HEK293 (cell line): Measurements from ENCODE around the gene GLIS1.

Experiments used
- CTCF ChIA-PET: fragments of 350-600 bp; formaldehyde crosslinking; extraction: SDS; loops from one replicate; lab custom pipeline; 2021; ENCODE audit warnings: antibody characterized with exemption; lab: Yijun Ruan, JAX
- POLR2A ChIA-PET: fragments of 300-600 bp; formaldehyde crosslinking; extraction: SDS; loops from one replicate; lab custom pipeline; 2020; ENCODE audit warnings: antibody characterized with exemption, inconsistent platforms; lab: Yijun Ruan, JAX
- H3K27ac ChIP-seq: fragments of 200-500 bp; sonication (Bioruptor generic); 2 replicates; pipeline ENCODE4 v1.5.1; 2014; ENCODE audit warnings: low read depth, low read length, control low read depth, inconsistent platforms; ENCODE audit errors: extremely low read depth
- H3K36me3 ChIP-seq, 2 experiments: fragments of 200-500 bp in 1 of 2; sonication (Bioruptor generic) in 1 of 2; 1 replicate in 1 of 2; 2 replicates in 1 of 2; pipeline ENCODE4 v1.5.1; 2014 to 2017; ENCODE audit warnings: inconsistent platforms in 2 of 2, low read length in 2 of 2; ENCODE audit not compliant: control insufficient read depth in 2 of 2, insufficient read depth in 1 of 2
- H3K4me1 ChIP-seq: fragments of 200-500 bp; sonication (Bioruptor generic); 2 replicates; pipeline ENCODE4 v1.5.1; 2014; ENCODE audit warnings: mild to moderate bottlenecking, low read length, inconsistent platforms; ENCODE audit not compliant: control insufficient read depth, insufficient read depth
- H3K4me3 ChIP-seq: 2 replicates; pipeline ENCODE4 v1.5.1; 2011; ENCODE audit warnings: low read depth, mild to moderate bottlenecking, control low read depth, low read length, moderate library complexity
- H3K9me3 ChIP-seq: fragments of 200-500 bp; sonication (Bioruptor generic); 2 replicates; pipeline ENCODE4 v1.5.1; 2014; ENCODE audit warnings: low read depth, low read length, inconsistent platforms; ENCODE audit not compliant: control insufficient read depth, insufficient read depth
- AEBP2 ChIP-seq: fragments of 450-650 bp; formaldehyde crosslinking; IDR thresholded peaks from 2 replicates; pipeline ENCODE4 v1.5.1; 2016; ENCODE audit warnings: missing biosample characterization, missing genetic modification characterization, borderline replicate concordance
- EGR2 ChIP-seq: fragments of 450-650 bp; formaldehyde crosslinking; IDR thresholded peaks from 2 replicates; pipeline ENCODE4 v1.5.1; 2016; ENCODE audit warnings: low read depth, missing biosample characterization, missing genetic modification characterization
- HOXC10 ChIP-seq: sonication (generic); formaldehyde crosslinking; IDR thresholded peaks from 2 replicates; pipeline ENCODE4 v1.8.1; 2023; ENCODE audit warnings: mild to moderate bottlenecking, missing genetic modification reagents
- KLF16 ChIP-seq: fragments of 450-650 bp; formaldehyde crosslinking; IDR thresholded peaks from 2 replicates; pipeline ENCODE4 v1.5.1; 2017; ENCODE audit warnings: missing biosample characterization, missing genetic modification characterization
- MZF1 ChIP-seq: fragments of 450-650 bp; formaldehyde crosslinking; IDR thresholded peaks from 2 replicates; pipeline ENCODE4 v1.5.1; 2017; ENCODE audit warnings: missing biosample characterization, missing genetic modification characterization, borderline replicate concordance
- OSR2 ChIP-seq: fragments of 450-650 bp; formaldehyde crosslinking; IDR thresholded peaks from 2 replicates; pipeline ENCODE4 v1.5.1; 2016; ENCODE audit warnings: missing biosample characterization, missing genetic modification characterization
- SALL2 ChIP-seq: fragments of 450-650 bp; formaldehyde crosslinking; IDR thresholded peaks from 2 replicates; pipeline ENCODE4 v1.5.0; 2017; ENCODE audit warnings: missing biosample characterization, mild to moderate bottlenecking, missing genetic modification characterization, borderline replicate concordance
- SCRT2 ChIP-seq: fragments of 450-650 bp; formaldehyde crosslinking; IDR thresholded peaks from 2 replicates; pipeline ENCODE4 v1.5.1; 2016; ENCODE audit warnings: missing biosample characterization, missing genetic modification characterization
- WT1 ChIP-seq: fragments of 450-650 bp; formaldehyde crosslinking; IDR thresholded peaks from 2 replicates; pipeline ENCODE4 v1.5.1; 2016; ENCODE audit warnings: missing biosample characterization, missing genetic modification characterization
- ZBTB17 ChIP-seq: fragments of 450-650 bp; formaldehyde crosslinking; IDR thresholded peaks from 2 replicates; pipeline ENCODE4 v1.5.1; 2016; ENCODE audit warnings: missing biosample characterization, missing genetic modification characterization
- ZBTB21 ChIP-seq: fragments of 450-650 bp; formaldehyde crosslinking; IDR thresholded peaks from 2 replicates; pipeline ENCODE4 v1.5.1; 2017; ENCODE audit warnings: missing biosample characterization, missing genetic modification characterization
- ZBTB49 ChIP-seq: fragments of 450-650 bp; formaldehyde crosslinking; IDR thresholded peaks from 2 replicates; pipeline ENCODE4 v1.5.1; 2016; ENCODE audit warnings: missing biosample characterization, missing genetic modification characterization, low read depth
- ZNF140 ChIP-seq: fragments of 450-650 bp; formaldehyde crosslinking; IDR thresholded peaks from 2 replicates; pipeline ENCODE4 v1.5.1; 2016; ENCODE audit warnings: missing biosample characterization, missing genetic modification characterization
- ZNF214 ChIP-seq: fragments of 450-650 bp; formaldehyde crosslinking; IDR thresholded peaks from 2 replicates; pipeline ENCODE4 v1.5.1; 2017; ENCODE audit warnings: missing biosample characterization, mild to moderate bottlenecking, missing genetic modification characterization, borderline replicate concordance
- ZNF26 ChIP-seq: fragments of 450-650 bp; formaldehyde crosslinking; IDR thresholded peaks from 2 replicates; pipeline ENCODE4 v1.5.1; 2016; ENCODE audit warnings: missing biosample characterization, missing genetic modification characterization
- ZNF302 ChIP-seq: fragments of 450-650 bp; formaldehyde crosslinking; IDR thresholded peaks from 2 replicates; pipeline ENCODE4 v1.5.1; 2016; ENCODE audit warnings: missing biosample characterization, missing genetic modification characterization, low read depth
- ZNF37A ChIP-seq: fragments of 450-650 bp; IDR thresholded peaks from 2 replicates; pipeline ENCODE4 v1.5.1; 2018; ENCODE audit warnings: missing biosample characterization, missing genetic modification characterization
- ZNF391 ChIP-seq: fragments of 450-650 bp; formaldehyde crosslinking; IDR thresholded peaks from 2 replicates; pipeline ENCODE4 v1.5.1; 2016; ENCODE audit warnings: low read depth, missing biosample characterization, missing genetic modification characterization, borderline replicate concordance
- ZNF423 ChIP-seq: fragments of 450-650 bp; formaldehyde crosslinking; IDR thresholded peaks from 2 replicates; pipeline ENCODE4 v1.5.1; 2016; ENCODE audit warnings: missing biosample characterization, missing genetic modification characterization
- ZNF426 ChIP-seq: fragments of 450-650 bp; formaldehyde crosslinking; IDR thresholded peaks from 2 replicates; pipeline ENCODE4 v1.5.1; 2017; ENCODE audit warnings: missing biosample characterization, missing genetic modification characterization, mild to moderate bottlenecking, inconsistent platforms, moderate library complexity
- ZNF473 ChIP-seq: fragments of 450-650 bp; formaldehyde crosslinking; IDR thresholded peaks from 2 replicates; pipeline ENCODE4 v1.5.1; 2017; ENCODE audit warnings: missing biosample characterization, missing genetic modification characterization
- ZNF585B ChIP-seq: fragments of 450-650 bp; formaldehyde crosslinking; IDR thresholded peaks from 2 replicates; pipeline ENCODE4 v1.5.1; 2016; ENCODE audit warnings: missing biosample characterization, missing genetic modification characterization
- ZNF624 ChIP-seq: fragments of 450-650 bp; formaldehyde crosslinking; IDR thresholded peaks from 2 replicates; pipeline ENCODE4 v1.5.1; 2017; ENCODE audit warnings: missing biosample characterization, missing genetic modification characterization
- ZNF626 ChIP-seq: fragments of 450-650 bp; sonication (Bioruptor Pico); formaldehyde crosslinking; IDR thresholded peaks from 2 replicates; pipeline ENCODE4 v1.5.1; 2018; ENCODE audit warnings: missing biosample characterization, missing genetic modification characterization, inconsistent platforms
- ZNF660 ChIP-seq: fragments of 450-650 bp; IDR thresholded peaks from 2 replicates; pipeline ENCODE4 v1.5.1; 2018; ENCODE audit warnings: missing biosample characterization, mild to moderate bottlenecking, missing genetic modification characterization
- ZNF768 ChIP-seq: fragments of 450-650 bp; formaldehyde crosslinking; IDR thresholded peaks from 2 replicates; pipeline ENCODE4 v1.5.1; 2018; ENCODE audit warnings: missing biosample characterization, mild to moderate bottlenecking, missing genetic modification characterization
- ZNF777 ChIP-seq: fragments of 450-650 bp; formaldehyde crosslinking; IDR thresholded peaks from 2 replicates; pipeline ENCODE4 v1.5.1; 2017; ENCODE audit warnings: missing biosample characterization, missing genetic modification characterization, borderline replicate concordance
- ZNF792 ChIP-seq: fragments of 450-650 bp; formaldehyde crosslinking; IDR thresholded peaks from 2 replicates; pipeline ENCODE4 v1.5.1; 2016; ENCODE audit warnings: missing biosample characterization, missing genetic modification characterization
- ZSCAN16 ChIP-seq: fragments of 450-650 bp; formaldehyde crosslinking; IDR thresholded peaks from 2 replicates; pipeline ENCODE4 v1.5.1; 2016; ENCODE audit warnings: missing biosample characterization, missing genetic modification characterization

GLIS1 gene

GRCh38 chr1:53476579-53476978, 262.4 kb downstream of the GLIS1 start (continued):
- TF ChIP-seq MZF1 (tag by site-specific recombination) (no peak), HOXC10 (CRISPR knock-in tag) (no peak), ZNF660 (tag by site-specific recombination) (no peak), ZNF626 (tag by site-specific recombination) (no peak), ZNF624 (no peak), KLF16 (tag by site-specific recombination) (no peak), AEBP2 (tag by site-specific recombination) (no peak), SALL2 (tag by site-specific recombination) (no peak), ZNF391 (tag by site-specific recombination) (no peak)

GRCh38 chr1:53475664-53476063, 263.3 kb downstream of the GLIS1 start:
- POLR2A ChIA-PET = no interaction called here
- H3K27ac ChIP-seq = no peak overlapping the region
- TF ChIP-seq ZNF585B (tag by site-specific recombination) (no peak), WT1 (tag by site-specific recombination) (no peak), ZNF26 (tag by site-specific recombination) (no peak), OSR2 (tag by site-specific recombination) (no peak), ZNF792 (tag by site-specific recombination) (no peak), ZNF214 (tag by site-specific recombination) (no peak), ZBTB17 (tag by site-specific recombination) (no peak), ZNF302 (tag by site-specific recombination) (no peak), ZNF37A (tag by site-specific recombination) (no peak), ZNF777 (tag by site-specific recombination) (no peak), SCRT2 (tag by site-specific recombination) (no peak), ZSCAN16 (no peak), ZNF426 (no peak), ZNF423 (no peak), EGR2 (tag by site-specific recombination) (no peak), ZNF140 (tag by site-specific recombination) (no peak), ZNF473 (tag by site-specific recombination) (no peak), ZBTB49 (tag by site-specific recombination) (no peak), ZNF768 (tag by site-specific recombination) (no peak), ZBTB21 (tag by site-specific recombination) (no peak)
- TF ChIP-seq, all 188 proteins: peak for 0
- H3K4me3 ChIP-seq = no peak overlapping the region
- H3K4me1 ChIP-seq = no peaks in the 10 kb centered on the region
- CTCF ChIA-PET = interaction anchor here (0.6 kb wide), 1 partner anchor 13 kb away, joined by 3 read pairs; no protein-coding TSS in a partner anchor
- no peaks in the 10 kb centered on the region for H3K36me3 ChIP-seq
- no peaks in the 10 kb centered on the region for H3K9me3 ChIP-seq
